Measurements from ENCODE around the gene SEC61A1. TPM values are rescaled to one million over a fixed set of nuclear protein-coding genes. Genes with fewer than 3 reads are reported as not detected.
A peak's percentile ranks its signal among the peaks of the same experiment; 100 is the strongest.

Gene SEC61A1
- total RNA-seq, 1 donor from 2014 or later, result 400 TPM

DNA sequence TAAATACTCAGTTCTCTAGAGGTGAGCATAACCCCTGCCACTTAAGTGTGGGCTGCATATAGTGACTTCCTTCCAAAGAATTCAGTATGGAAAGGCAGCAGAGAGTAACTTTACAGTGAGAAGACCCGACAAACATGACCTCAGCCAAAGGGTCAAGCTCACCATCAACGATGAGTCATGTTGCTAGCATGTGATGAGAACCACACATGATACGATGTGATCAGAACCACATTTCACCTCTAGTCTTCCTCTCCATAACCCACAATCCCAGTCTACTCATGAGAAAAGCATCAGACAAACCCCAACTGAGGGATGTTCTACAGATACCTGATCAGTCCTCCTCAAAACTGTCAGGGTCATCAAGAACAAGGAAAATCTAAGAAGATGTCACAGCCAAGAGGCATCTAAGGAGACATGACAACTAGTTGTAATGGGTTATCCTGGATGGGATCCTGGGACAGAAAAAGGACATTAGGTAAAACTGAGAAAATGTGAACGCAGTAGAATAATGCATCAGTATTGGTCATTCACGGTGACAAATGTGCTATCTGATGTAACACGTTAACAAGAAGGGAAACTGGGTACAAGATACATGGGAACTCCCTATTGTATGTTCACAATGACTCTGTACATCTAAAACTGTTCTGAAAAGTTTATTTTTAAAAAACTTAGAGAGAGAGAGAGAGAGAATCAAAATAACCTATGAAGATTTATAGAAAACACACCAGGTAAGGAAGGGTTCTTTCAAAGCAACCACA is 28.3 kb downstream of the SEC61A1 start:
- Histone ChIP-seq H3K4me2 (ENCODE audit: low read length) (peak overlapping the region; percentile 60), H3K36me3 (ENCODE audit: insufficient read depth, low read length) (no peaks in the 10 kb centered on the region)

GRCh38 chr3:128081226-128081625 is 29.0 kb downstream of the SEC61A1 start:
- FAIRE-seq, result no peak

More for the DNA sequence above, 28.3 kb downstream of the SEC61A1 start:
- Mint-ChIP-seq H3K27me3 (ENCODE audit: low read depth, unreplicated experiment) (no peaks in the 10 kb centered on the region), H3K36me3 (ENCODE audit: low read depth, unreplicated experiment) (peaks cover 23% of the 10 kb centered on the region), H3K4me1 (ENCODE audit: low read depth, unreplicated experiment) (peaks cover 29% of the 10 kb centered on the region), H3K9me3 (ENCODE audit: unreplicated experiment) (no peaks in the 10 kb centered on the region), H3K27ac (ENCODE audit: unreplicated experiment) (peak overlapping the region; percentile 62), H3K4me3 (ENCODE audit: unreplicated experiment) (peak overlapping the region; percentile 1)
- H3K9ac ChIP-seq (ENCODE audit: low read length), result no peak overlapping the region
- H2AFZ ChIP-seq (ENCODE audit: low read depth, low read length), result no peak overlapping the region
- FAIRE-seq (peak; percentile 95), DNase-seq (ENCODE audit: low read depth) (peak; percentile 89)
- H3K27ac ChIP-seq (ENCODE audit: low read depth, low read length), result peak overlapping the region; percentile 16
- no peak for TF ChIP-seq EZH2 (IDR thresholded peaks at IDR 0.05; ENCODE audit: insufficient read depth, low read length)
- TF ChIP-seq, protein P1, sequence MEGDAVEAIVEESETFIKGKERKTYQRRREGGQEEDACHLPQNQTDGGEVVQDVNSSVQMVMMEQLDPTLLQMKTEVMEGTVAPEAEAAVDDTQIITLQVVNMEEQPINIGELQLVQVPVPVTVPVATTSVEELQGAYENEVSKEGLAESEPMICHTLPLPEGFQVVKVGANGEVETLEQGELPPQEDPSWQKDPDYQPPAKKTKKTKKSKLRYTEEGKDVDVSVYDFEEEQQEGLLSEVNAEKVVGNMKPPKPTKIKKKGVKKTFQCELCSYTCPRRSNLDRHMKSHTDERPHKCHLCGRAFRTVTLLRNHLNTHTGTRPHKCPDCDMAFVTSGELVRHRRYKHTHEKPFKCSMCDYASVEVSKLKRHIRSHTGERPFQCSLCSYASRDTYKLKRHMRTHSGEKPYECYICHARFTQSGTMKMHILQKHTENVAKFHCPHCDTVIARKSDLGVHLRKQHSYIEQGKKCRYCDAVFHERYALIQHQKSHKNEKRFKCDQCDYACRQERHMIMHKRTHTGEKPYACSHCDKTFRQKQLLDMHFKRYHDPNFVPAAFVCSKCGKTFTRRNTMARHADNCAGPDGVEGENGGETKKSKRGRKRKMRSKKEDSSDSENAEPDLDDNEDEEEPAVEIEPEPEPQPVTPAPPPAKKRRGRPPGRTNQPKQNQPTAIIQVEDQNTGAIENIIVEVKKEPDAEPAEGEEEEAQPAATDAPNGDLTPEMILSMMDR (IDR thresholded peaks at IDR 0.05; ENCODE audit: insufficient read depth, low read depth, low read length), result no peak
- H3K4me1 ChIP-seq (ENCODE audit: insufficient read depth, low read length), result peaks cover 49% of the 10 kb centered on the region
- H3K4me3 ChIP-seq (ENCODE audit: insufficient read depth, low read depth, low read length), result no peak overlapping the region
- no peaks in the 10 kb centered on the region for H3K27me3 ChIP-seq (ENCODE audit: insufficient read depth, low read length)
- peaks cover 26% of the 10 kb centered on the region for H4K20me1 ChIP-seq (ENCODE audit: insufficient read depth, low read length)
- H3K79me2 ChIP-seq (ENCODE audit: insufficient read depth, low read length), result no peaks in the 10 kb centered on the region
- H3K9me3 ChIP-seq (ENCODE audit: insufficient read depth, low read depth, low read length), result no peaks in the 10 kb centered on the region

More at GRCh38 chr3:128081226-128081625, 29.0 kb downstream of the SEC61A1 start:
- Histone ChIP-seq H3K9me3 (ENCODE audit: insufficient read depth, low read depth, low read length) (no peaks in the 10 kb centered on the region), H3K4me1 (ENCODE audit: insufficient read depth, low read length) (peaks cover 43% of the 10 kb centered on the region), H3K4me2 (ENCODE audit: low read length) (no peak overlapping the region), H3K27me3 (ENCODE audit: insufficient read depth, low read length) (no peaks in the 10 kb centered on the region), H3K9ac (ENCODE audit: low read length) (no peak overlapping the region), H3K27ac (ENCODE audit: low read depth, low read length) (no peak overlapping the region), H4K20me1 (ENCODE audit: insufficient read depth, low read length) (peaks cover 26% of the 10 kb centered on the region), H3K79me2 (ENCODE audit: insufficient read depth, low read length) (no peaks in the 10 kb centered on the region), H3K36me3 (ENCODE audit: insufficient read depth, low read length) (no peaks in the 10 kb centered on the region), H3K4me3 (ENCODE audit: insufficient read depth, low read depth, low read length) (no peak overlapping the region), H2AFZ (ENCODE audit: low read depth, low read length) (no peak overlapping the region)
- Mint-ChIP-seq H3K4me1 (ENCODE audit: low read depth, unreplicated experiment) (peaks cover 29% of the 10 kb centered on the region), H3K27ac (ENCODE audit: unreplicated experiment) (peak overlapping the region; percentile 62), H3K27me3 (ENCODE audit: low read depth, unreplicated experiment) (no peaks in the 10 kb centered on the region), H3K4me3 (ENCODE audit: unreplicated experiment) (no peak overlapping the region), H3K36me3 (ENCODE audit: low read depth, unreplicated experiment) (peaks cover 26% of the 10 kb centered on the region), H3K9me3 (ENCODE audit: unreplicated experiment) (no peaks in the 10 kb centered on the region)
- TF ChIP-seq, protein P1 (IDR thresholded peaks at IDR 0.05; ENCODE audit: insufficient read depth, low read depth, low read length), result no peak
- no peak for TF ChIP-seq EZH2 (IDR thresholded peaks at IDR 0.05; ENCODE audit: insufficient read depth, low read length)
- no peak for DNase-seq (ENCODE audit: low read depth)

Data from astrocyte (in vitro differentiated cells and primary cell).